ACC112 (cell line): Measurements from ENCODE around the gene POR.
A peak's percentile ranks its signal among the peaks of the same experiment; 100 is the strongest.

Experiments used
- H2AFZ ChIP-seq: fragments of 200-600 bp; sonication (generic); one replicate; pipeline ENCODE4 v1.6.0; 2017; ENCODE audit warnings: antibody characterized with exemption, low read length; ENCODE audit not compliant: unreplicated experiment
- H3K27ac ChIP-seq: fragments of 200-600 bp; sonication (generic); 2 replicates; pipeline ENCODE4 v1.5.1; 2014; ENCODE audit warnings: low read depth, mild to moderate bottlenecking, antibody characterized with exemption, low read length, moderate library complexity
- H3K27me3 ChIP-seq: fragments of 200-600 bp; sonication (generic); 2 replicates; pipeline ENCODE4 v1.6.1; 2014; ENCODE audit warnings: mild to moderate bottlenecking, antibody characterized with exemption, low read length, moderate library complexity, mixed read lengths; ENCODE audit not compliant: insufficient read depth
- H3K36me3 ChIP-seq: fragments of 200-600 bp; sonication (generic); 2 replicates; pipeline ENCODE4 v1.6.1; 2016; ENCODE audit warnings: mild to moderate bottlenecking, antibody characterized with exemption, low read length, moderate library complexity, mixed read lengths; ENCODE audit not compliant: insufficient read depth
- H3K4me1 ChIP-seq: fragments of 200-600 bp; sonication (generic); one replicate; pipeline ENCODE4 v1.6.1; 2016; ENCODE audit warnings: low read length, mixed read lengths; ENCODE audit not compliant: insufficient read depth, unreplicated experiment, control insufficient read depth
- H3K4me3 ChIP-seq: fragments of 200-600 bp; sonication (generic); 2 replicates; pipeline ENCODE4 v1.5.1; 2014; ENCODE audit warnings: mild to moderate bottlenecking, low read depth, low read length
- H3K79me2 ChIP-seq: fragments of 200-600 bp; sonication (generic); one replicate; pipeline ENCODE4 v1.6.0; 2016; ENCODE audit warnings: low read length; ENCODE audit not compliant: control insufficient read depth, unreplicated experiment, insufficient read depth

POR gene

DNA sequence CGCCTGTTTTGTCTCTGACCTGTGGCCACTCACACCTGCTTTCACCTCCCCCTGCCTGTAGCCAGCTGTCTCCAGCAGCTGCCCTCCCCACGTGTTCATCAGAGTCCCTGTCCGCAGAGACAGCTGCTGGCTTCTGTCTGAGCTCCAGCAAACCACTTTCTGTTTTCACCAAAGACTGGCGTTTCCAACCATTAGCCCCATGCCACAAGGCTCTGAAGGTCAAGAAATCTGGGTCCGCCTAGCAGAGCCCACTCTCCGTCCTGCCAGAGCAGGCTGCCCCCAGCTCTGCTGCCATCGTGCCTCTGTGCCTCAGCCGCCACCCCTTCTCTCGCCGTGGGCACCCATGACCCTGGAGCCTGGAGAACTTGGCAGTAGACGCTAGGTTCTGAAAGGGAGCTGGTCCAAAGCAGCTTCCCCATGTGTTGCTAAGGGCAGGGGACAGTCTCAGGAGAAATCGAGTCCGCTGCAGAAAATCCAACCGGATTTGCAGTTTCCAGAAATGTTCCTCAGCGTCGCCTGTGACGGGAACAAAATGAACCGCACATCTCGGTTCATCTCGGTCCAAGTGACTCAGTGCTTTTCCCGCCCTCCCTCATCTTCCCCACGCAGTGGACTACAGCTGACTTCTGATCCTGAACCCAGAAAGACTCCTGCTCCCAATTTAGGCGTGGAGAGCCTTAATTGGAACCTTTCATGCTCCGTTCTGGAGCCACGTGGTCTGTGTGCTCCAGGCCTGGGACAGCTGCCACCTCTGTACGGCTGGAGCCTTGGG, 51.4 kb downstream of the POR start:
- peaks cover 17% of the 10 kb centered on the region for H3K4me1 ChIP-seq
- no peaks in the 10 kb centered on the region for H3K79me2 ChIP-seq
- 0 out of 2 replicates have a peak overlapping the region, but pooled peaks have one; percentile 9 for H3K4me3 ChIP-seq
- no peak overlapping the region for H3K27ac ChIP-seq
- no peaks in the 10 kb centered on the region for H3K36me3 ChIP-seq
- no peak overlapping the region for H2AFZ ChIP-seq
- H3K27me3 ChIP-seq = no peaks in the 10 kb centered on the region

- H3K4me1 ChIP-seq = peaks cover 17% of the 10 kb centered on the region
- no peak overlapping the region for H3K27ac ChIP-seq
- no peak overlapping the region for H3K4me3 ChIP-seq
- H3K36me3 ChIP-seq = no peaks in the 10 kb centered on the region
- no peak overlapping the region for H2AFZ ChIP-seq
- no peaks in the 10 kb centered on the region for H3K27me3 ChIP-seq
- no peaks in the 10 kb centered on the region for H3K79me2 ChIP-seq
Observed at GRCh38 chr7:75967055-75967454, 52.1 kb downstream of the POR start.

DNA sequence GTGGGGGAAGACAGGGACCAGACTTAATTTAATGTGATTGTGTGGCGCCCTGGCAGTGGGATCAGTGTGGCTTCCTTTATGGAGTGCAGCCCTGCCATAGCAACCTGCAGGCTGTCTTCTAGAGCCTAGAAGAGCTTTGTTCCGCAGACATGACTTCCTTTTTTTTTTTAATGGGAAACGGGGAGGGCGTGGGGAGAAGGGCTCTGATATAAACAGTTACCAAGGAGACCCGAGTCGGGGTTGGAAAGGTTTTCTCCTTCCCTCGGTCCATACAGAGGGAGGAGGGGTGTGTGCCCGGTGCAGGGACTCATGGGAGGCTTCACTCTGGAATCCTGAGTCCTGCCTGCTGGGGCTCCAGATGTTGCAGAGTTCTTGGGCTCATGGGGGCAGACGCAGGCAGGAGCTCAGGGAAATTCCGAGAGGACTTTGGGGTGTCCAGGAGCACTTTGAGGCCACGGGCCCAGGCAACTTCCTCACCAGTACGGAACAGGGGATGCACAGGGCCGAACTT, 52.6 kb downstream of the POR start:
- Histone ChIP-seq H3K79me2 (no peaks in the 10 kb centered on the region), H3K27me3 (no peaks in the 10 kb centered on the region), H3K4me1 (peaks cover 13% of the 10 kb centered on the region), H3K4me3 (no peak overlapping the region), H3K36me3 (no peaks in the 10 kb centered on the region), H2AFZ (no peak overlapping the region), H3K27ac (no peak overlapping the region)

- Histone ChIP-seq H3K27ac (no peak overlapping the region), H3K36me3 (no peaks in the 10 kb centered on the region), H3K4me3 (no peak overlapping the region), H3K4me1 (peaks cover 8% of the 10 kb centered on the region), H3K79me2 (no peaks in the 10 kb centered on the region), H3K27me3 (no peaks in the 10 kb centered on the region), H2AFZ (no peak overlapping the region)
Observed at GRCh38 chr7:75968012-75968411, 53.1 kb downstream of the POR start.

DNA sequence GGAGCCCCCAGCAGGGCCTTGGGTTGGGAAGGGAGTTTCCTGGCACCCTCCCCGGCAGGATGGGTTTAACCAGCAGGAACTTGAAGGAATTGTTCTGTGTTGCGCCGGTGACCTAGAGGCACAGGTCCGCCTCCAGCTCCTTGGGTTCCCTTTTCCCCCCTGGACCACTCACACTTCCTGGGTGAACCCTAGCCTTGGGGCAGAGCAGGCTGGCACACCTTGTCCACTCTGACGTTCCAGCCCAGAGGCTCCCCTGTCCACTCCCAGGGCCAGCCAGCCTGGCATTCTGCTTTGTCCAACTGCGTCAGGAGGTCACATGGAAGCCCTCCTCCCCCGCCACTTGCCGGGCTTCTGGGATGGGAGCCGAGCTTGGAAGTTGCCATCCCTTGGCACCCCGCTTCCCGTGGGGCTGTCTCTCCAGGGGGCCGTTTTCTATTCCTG, 53.6 kb downstream of the POR start:
- Histone ChIP-seq H3K27ac (no peak overlapping the region), H2AFZ (no peak overlapping the region), H3K27me3 (no peaks in the 10 kb centered on the region), H3K36me3 (no peaks in the 10 kb centered on the region), H3K4me3 (no peak overlapping the region), H3K4me1 (peaks cover 3% of the 10 kb centered on the region), H3K79me2 (no peaks in the 10 kb centered on the region)

- Histone ChIP-seq H3K27ac (no peak overlapping the region), H2AFZ (no peak overlapping the region), H3K4me3 (no peak overlapping the region), H3K79me2 (no peaks in the 10 kb centered on the region), H3K36me3 (no peaks in the 10 kb centered on the region), H3K4me1 (peaks cover 3% of the 10 kb centered on the region), H3K27me3 (no peaks in the 10 kb centered on the region)
Observed at GRCh38 chr7:75969182-75969581, 54.2 kb downstream of the POR start.

GRCh38 chr7:75969704-75970498, 54.9 kb downstream of the POR start:
- no peak overlapping the region for H3K27ac ChIP-seq
- H3K27me3 ChIP-seq = no peaks in the 10 kb centered on the region
- no peak overlapping the region for H3K4me3 ChIP-seq
- H2AFZ ChIP-seq = no peak overlapping the region
- H3K79me2 ChIP-seq = no peaks in the 10 kb centered on the region
- peaks cover 3% of the 10 kb centered on the region for H3K4me1 ChIP-seq
- H3K36me3 ChIP-seq = no peaks in the 10 kb centered on the region

DNA sequence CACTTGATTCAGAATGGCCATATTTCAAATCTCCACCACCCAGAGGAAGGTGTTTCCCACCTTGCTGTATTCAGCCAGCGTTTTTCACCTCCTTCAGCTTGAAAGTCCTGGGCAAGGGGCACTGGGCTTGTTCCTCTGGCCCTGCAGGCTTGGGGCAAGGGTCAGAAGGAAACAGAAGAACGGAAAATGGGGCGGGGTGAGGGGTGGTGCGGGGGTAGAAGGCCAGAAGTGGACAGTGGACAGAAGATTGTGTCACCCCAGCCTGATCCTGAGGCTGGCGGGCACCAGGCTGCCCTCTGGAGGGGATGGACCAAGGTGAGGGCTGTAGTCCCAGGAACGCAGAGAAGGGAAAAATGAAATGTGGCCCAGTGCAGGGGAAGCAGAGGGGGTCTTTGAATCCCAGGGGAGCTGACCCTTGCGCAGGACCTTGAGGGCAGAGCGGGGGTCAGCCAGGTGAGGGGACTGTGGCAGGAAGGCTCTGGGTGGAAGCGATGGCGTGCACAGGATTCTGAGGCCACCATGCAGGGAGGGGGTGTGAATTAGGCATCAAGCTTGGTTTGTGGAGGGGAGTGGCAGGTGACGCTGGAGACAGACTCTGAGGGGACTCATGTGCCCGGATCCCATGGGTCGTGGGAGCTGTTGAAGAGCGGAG, 56.5 kb downstream of the POR start:
- no peak overlapping the region for H3K4me3 ChIP-seq
- no peaks in the 10 kb centered on the region for H3K79me2 ChIP-seq
- no peaks in the 10 kb centered on the region for H3K27me3 ChIP-seq
- no peak overlapping the region for H3K27ac ChIP-seq
- H3K4me1 ChIP-seq = peaks cover 3% of the 10 kb centered on the region
- no peak overlapping the region for H2AFZ ChIP-seq
- H3K36me3 ChIP-seq = no peaks in the 10 kb centered on the region

- Histone ChIP-seq H3K27ac (no peak overlapping the region), H3K27me3 (no peaks in the 10 kb centered on the region), H3K4me1 (peaks cover 3% of the 10 kb centered on the region), H2AFZ (no peak overlapping the region), H3K36me3 (no peaks in the 10 kb centered on the region), H3K79me2 (no peaks in the 10 kb centered on the region), H3K4me3 (no peak overlapping the region)
Observed at GRCh38 chr7:75971961-75972763, 57.2 kb downstream of the POR start.

- Histone ChIP-seq H3K36me3 (0 out of 2 replicates have a peak, but pooled peaks cover 2% of the 10 kb centered on the region), H2AFZ (no peak overlapping the region), H3K79me2 (no peaks in the 10 kb centered on the region), H3K27ac (no peak overlapping the region), H3K27me3 (no peaks in the 10 kb centered on the region), H3K4me1 (no peaks in the 10 kb centered on the region), H3K4me3 (no peak overlapping the region)
Observed at GRCh38 chr7:75977743-75978142, 62.8 kb downstream of the POR start.
